NT2/D1 (cell line): ENCODE data around the gene TMEM129.

Source experiments
- DNase-seq: peaks from one replicate; pipeline ENCODE4 v3.0.0-alpha.2; 2011; ENCODE audit warnings: low read depth, low spot score
- H3K27me3 ChIP-seq: 2 replicates; pipeline ENCODE4 v1.6.0; 2011; ENCODE audit warnings: mild to moderate bottlenecking; ENCODE audit not compliant: insufficient read length, insufficient read depth
- H3K36me3 ChIP-seq: 2 replicates; pipeline ENCODE4 v1.6.1; 2011; ENCODE audit warnings: mild to moderate bottlenecking, low read length, mixed read lengths; ENCODE audit not compliant: insufficient read depth, insufficient read length
- H3K4me1 ChIP-seq: 2 replicates; pipeline ENCODE4 v1.5.1; 2011; ENCODE audit not compliant: insufficient read depth, insufficient read length
- H3K4me3 ChIP-seq: 2 replicates; pipeline ENCODE4 v1.5.1; 2011; ENCODE audit warnings: low read depth; ENCODE audit not compliant: insufficient read length
- H3K9ac ChIP-seq: 2 replicates; pipeline ENCODE4 v1.6.0; 2011; ENCODE audit warnings: low read depth; ENCODE audit not compliant: insufficient read length
- H3K9me3 ChIP-seq: 2 replicates; pipeline ENCODE4 v1.5.1; 2011; ENCODE audit warnings: mild to moderate bottlenecking, low read length; ENCODE audit not compliant: insufficient read depth
- SUZ12 ChIP-seq: IDR thresholded peaks from 2 replicates; pipeline ENCODE4 v1.6.1; 2011; ENCODE audit not compliant: insufficient read length, insufficient read depth; ENCODE audit errors: extremely low read depth
- YY1 ChIP-seq: IDR thresholded peaks from 2 replicates; pipeline ENCODE4 v1.6.1; 2011; ENCODE audit not compliant: insufficient read length, insufficient read depth
- ZNF274 ChIP-seq: IDR thresholded peaks from 2 replicates; pipeline ENCODE4 v1.6.1; 2011; ENCODE audit warnings: mild to moderate bottlenecking, low read depth, low read length

Gene TMEM129

DNA sequence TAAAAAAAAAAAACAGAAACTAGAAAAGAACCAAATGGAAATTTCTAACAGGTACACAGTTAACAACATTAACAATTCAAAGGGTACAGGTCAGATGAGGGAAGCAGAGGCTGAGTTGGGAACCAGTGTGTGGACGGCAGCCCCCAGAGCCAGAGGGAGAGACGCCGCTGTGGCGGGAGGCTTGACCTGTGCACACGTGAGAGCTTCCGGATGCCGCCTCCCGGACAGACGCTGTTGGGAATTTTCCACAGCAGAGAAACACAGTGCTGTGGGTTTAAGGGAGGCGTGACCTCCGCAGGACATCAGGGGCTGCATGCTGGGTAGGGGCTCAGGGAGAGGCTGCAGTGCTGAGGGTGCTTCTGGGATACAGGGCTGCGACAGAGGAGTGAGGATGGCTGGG lies 22.4 kb upstream of the TMEM129 start:
- Histone ChIP-seq H3K27me3 (no peaks in the 10 kb centered on the region), H3K4me1 (peaks cover 34% of the 10 kb centered on the region), H3K36me3 (peaks cover 66% of the 10 kb centered on the region), H3K9me3 (peaks cover 5% of the 10 kb centered on the region), H3K4me3 (no peak overlapping the region), H3K9ac (peak overlapping the region; percentile 9)
- no peak for TF ChIP-seq YY1
- TF ChIP-seq SUZ12 = no peak
- no peak for TF ChIP-seq ZNF274
- DNase-seq = no peak

DNA sequence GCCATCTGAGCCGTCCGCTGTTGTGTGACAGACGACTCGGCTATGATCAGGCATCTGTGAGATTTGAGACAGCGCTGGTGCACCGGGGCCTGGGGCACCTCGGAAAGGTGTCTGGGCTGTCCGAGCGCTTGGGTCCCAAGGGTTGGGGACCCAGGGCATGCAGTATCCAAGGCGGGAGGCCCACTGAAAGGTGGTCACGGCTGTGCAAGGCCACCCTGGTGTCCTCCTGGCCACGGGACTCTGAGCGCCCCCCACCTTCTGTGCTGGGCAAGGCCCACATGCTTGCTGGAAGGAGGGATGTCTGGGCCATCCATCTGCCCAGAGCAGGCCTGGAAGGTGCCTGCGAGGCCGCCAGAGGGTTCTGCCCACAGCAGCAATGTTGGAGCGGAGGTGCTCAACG lies 20.1 kb upstream of the TMEM129 start:
- H3K36me3 ChIP-seq = peaks cover 89% of the 10 kb centered on the region
- no peak for DNase-seq

DNA sequence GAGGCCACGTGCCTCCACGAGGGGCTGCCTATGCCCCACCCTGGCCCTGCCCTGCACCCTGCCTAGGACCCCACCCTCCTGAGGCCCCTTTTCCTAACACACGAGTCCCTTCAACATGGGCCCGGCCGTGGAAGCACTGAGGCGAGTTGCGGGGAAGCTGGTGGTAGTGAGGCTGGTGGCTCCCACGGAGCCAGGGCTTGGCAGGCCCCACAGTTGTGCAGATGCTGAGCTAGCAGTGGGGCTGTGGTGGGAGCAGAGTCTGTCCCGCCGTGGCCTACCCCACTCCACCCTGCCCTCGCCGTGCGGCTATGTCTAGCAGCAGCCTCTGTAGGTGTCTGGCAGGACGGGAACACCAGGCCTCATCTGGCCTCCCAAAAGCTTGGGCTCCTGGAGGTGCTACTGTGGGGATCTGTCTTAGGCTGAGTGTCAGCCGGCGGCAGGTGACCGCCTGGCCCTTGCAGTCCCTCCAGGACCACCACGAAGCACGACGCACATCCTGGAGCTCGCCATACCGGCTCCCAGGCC lies 19.0 kb upstream of the TMEM129 start:
- Histone ChIP-seq H3K9me3 (peaks cover 39% of the 10 kb centered on the region), H3K4me3 (no peak overlapping the region), H3K4me1 (peaks cover 12% of the 10 kb centered on the region), H3K9ac (no peak overlapping the region), H3K36me3 (peaks cover 91% of the 10 kb centered on the region), H3K27me3 (no peaks in the 10 kb centered on the region)
- no peak for TF ChIP-seq ZNF274
- no peak for TF ChIP-seq YY1
- TF ChIP-seq SUZ12 = no peak
- no peak for DNase-seq

More for the DNA sequence above, 20.1 kb upstream of the TMEM129 start:
- Histone ChIP-seq H3K4me1 (peaks cover 20% of the 10 kb centered on the region), H3K27me3 (no peaks in the 10 kb centered on the region), H3K4me3 (no peak overlapping the region), H3K9me3 (peaks cover 28% of the 10 kb centered on the region), H3K9ac (no peak overlapping the region)
- no peak for TF ChIP-seq YY1
- no peak for TF ChIP-seq SUZ12
- TF ChIP-seq ZNF274 = no peak

DNA sequence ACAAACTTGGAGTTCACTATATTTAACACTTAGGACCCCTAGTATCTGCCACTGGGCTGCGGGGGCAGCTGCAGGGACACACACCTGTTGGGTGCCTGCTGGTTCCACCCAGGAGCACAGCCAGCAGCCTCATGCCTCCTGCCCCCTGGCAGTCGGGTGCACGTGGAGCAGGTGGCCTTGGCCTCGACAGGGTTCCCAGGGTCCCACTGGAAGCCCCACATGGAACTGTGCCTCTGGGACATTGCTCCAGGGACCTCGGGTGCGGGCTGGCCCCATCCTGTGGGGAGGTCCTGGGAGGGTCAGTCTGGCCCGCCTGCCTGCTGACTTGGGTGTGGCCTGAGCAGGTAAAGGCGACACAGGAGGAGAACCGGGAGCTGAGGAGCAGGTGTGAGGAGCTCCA lies 18.2 kb upstream of the TMEM129 start:
- no peak for TF ChIP-seq SUZ12
- no peak for TF ChIP-seq ZNF274
- no peak for TF ChIP-seq YY1
- H3K4me1 ChIP-seq = peaks cover 11% of the 10 kb centered on the region
- peaks cover 92% of the 10 kb centered on the region for H3K36me3 ChIP-seq
- H3K4me3 ChIP-seq = no peak overlapping the region
- H3K9ac ChIP-seq = no peak overlapping the region
- H3K9me3 ChIP-seq = peaks cover 47% of the 10 kb centered on the region
- no peaks in the 10 kb centered on the region for H3K27me3 ChIP-seq
- no peak for DNase-seq

DNA sequence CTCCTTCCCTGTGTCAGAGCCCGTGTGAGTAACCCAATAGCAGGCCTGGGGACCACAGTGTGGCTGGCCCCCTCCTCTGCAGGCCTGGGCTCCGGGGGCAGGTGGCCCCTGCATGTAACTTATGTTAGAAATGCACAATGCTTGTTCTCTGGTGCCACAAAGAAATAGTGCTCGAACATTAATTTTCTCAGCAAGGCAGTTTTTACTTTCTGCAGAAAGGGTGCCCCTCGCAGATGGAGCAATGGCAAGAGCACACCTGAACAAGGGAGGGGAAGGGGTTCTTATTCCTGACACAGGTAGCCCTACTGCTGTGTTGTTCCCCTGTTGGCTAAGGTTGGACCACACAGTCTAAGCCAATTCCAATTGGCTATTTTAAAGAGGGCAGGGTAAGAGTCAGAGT lies 17.3 kb upstream of the TMEM129 start:
- no peaks in the 10 kb centered on the region for H3K27me3 ChIP-seq
- no peak for TF ChIP-seq SUZ12
- TF ChIP-seq ZNF274 = no peak
- no peak for TF ChIP-seq YY1
- H3K4me1 ChIP-seq = peaks cover 4% of the 10 kb centered on the region
- H3K4me3 ChIP-seq = no peak overlapping the region
- no peak overlapping the region for H3K9ac ChIP-seq
- peaks cover 48% of the 10 kb centered on the region for H3K9me3 ChIP-seq
- H3K36me3 ChIP-seq = peaks cover 92% of the 10 kb centered on the region
- DNase-seq = no peak

DNA sequence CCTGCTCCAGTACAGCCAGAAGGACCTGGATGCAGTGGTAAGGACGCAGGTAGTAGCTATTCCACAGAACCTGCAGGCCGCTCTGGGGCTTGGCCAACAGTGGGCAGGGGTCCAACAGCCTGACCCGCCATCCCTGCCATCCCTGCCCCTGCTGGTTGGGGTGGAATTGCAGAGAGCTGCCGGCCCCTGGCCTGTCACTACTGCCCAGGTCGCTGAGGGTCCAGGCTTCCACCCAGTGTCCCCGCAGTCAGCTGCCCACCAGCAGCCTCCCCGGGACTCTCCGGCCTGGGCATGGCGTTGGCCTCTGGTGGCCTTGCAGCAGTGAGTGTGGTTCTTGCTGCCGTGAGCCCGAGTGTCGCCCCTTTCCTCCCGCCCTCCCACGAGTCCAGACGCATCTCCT lies 16.5 kb upstream of the TMEM129 start:
- TF ChIP-seq SUZ12 (no peak), YY1 (no peak), ZNF274 (no peak)
- H3K27me3 ChIP-seq = no peaks in the 10 kb centered on the region
- H3K36me3 ChIP-seq = peaks cover 95% of the 10 kb centered on the region
- H3K4me3 ChIP-seq = no peak overlapping the region
- peaks cover 48% of the 10 kb centered on the region for H3K9me3 ChIP-seq
- H3K9ac ChIP-seq = no peak overlapping the region
- DNase-seq = no peak
- H3K4me1 ChIP-seq = peaks cover 4% of the 10 kb centered on the region

DNA sequence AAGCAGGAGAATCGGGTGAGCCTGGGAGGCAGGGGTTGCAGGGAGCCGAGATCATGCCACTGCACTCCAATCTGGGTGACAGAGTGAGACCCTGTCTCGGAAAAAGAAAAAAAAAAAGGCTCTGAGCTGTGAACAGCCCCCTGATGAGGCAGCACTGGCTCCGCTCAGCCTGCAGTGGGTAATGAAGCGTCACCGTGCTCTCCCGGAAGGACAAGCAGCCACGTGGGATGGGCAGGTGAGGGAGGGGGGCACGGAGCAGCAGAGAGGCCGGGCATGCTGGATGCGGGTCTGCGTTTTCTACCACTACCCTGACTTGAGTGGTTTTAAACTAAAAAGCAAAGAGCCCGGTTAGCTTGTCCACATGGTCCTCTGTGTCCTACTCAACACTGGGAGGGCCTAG lies 15.7 kb upstream of the TMEM129 start:
- no peak overlapping the region for H3K4me3 ChIP-seq
- H3K27me3 ChIP-seq = no peaks in the 10 kb centered on the region

DNA sequence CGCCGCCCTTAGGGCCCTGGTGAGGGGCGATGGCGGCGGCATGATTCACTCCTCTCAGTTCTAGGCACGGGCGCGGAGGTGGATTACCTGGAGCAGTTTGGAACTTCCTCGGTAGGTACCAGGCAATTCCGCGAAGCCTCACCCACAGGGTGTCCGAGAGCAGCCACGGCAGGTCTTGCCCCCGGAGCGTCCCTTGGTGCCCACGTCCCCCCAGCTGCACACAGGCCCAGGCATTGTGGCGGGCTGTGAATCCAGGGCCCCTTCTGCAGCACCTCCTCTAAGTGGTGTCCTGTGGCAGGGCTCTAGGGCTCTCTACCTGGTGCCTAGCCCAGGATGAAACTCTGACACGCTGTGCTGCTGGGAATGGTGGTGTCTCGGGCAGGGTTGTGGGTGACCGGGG lies 14.1 kb upstream of the TMEM129 start:
- Histone ChIP-seq H3K9ac (no peak overlapping the region), H3K4me1 (peaks cover 2% of the 10 kb centered on the region), H3K36me3 (peaks cover 95% of the 10 kb centered on the region), H3K4me3 (no peak overlapping the region), H3K9me3 (peaks cover 48% of the 10 kb centered on the region), H3K27me3 (no peaks in the 10 kb centered on the region)
- DNase-seq = no peak
- TF ChIP-seq YY1 (no peak), SUZ12 (no peak), ZNF274 (no peak)

More for the DNA sequence above, 15.7 kb upstream of the TMEM129 start:
- H3K9me3 ChIP-seq = peaks cover 48% of the 10 kb centered on the region
- H3K4me1 ChIP-seq = peaks cover 4% of the 10 kb centered on the region
- no peak overlapping the region for H3K9ac ChIP-seq
- TF ChIP-seq ZNF274 (no peak), SUZ12 (no peak), YY1 (no peak)
- H3K36me3 ChIP-seq = peaks cover 95% of the 10 kb centered on the region
- no peak for DNase-seq
